NT2/D1 (cell line): Measurements from ENCODE around the gene POLG.

ENCODE experiments used
- DNase-seq: peaks from one replicate; pipeline ENCODE4 v3.0.0-alpha.2; 2011; ENCODE audit warnings: low read depth, low spot score
- H3K27me3 ChIP-seq: 2 replicates; pipeline ENCODE4 v1.6.0; 2011; ENCODE audit warnings: mild to moderate bottlenecking; ENCODE audit not compliant: insufficient read length, insufficient read depth
- H3K36me3 ChIP-seq: 2 replicates; pipeline ENCODE4 v1.6.1; 2011; ENCODE audit warnings: mild to moderate bottlenecking, low read length, mixed read lengths; ENCODE audit not compliant: insufficient read depth, insufficient read length
- H3K4me1 ChIP-seq: 2 replicates; pipeline ENCODE4 v1.5.1; 2011; ENCODE audit not compliant: insufficient read depth, insufficient read length
- H3K4me3 ChIP-seq: 2 replicates; pipeline ENCODE4 v1.5.1; 2011; ENCODE audit warnings: low read depth; ENCODE audit not compliant: insufficient read length
- H3K9ac ChIP-seq: 2 replicates; pipeline ENCODE4 v1.6.0; 2011; ENCODE audit warnings: low read depth; ENCODE audit not compliant: insufficient read length
- H3K9me3 ChIP-seq: 2 replicates; pipeline ENCODE4 v1.5.1; 2011; ENCODE audit warnings: mild to moderate bottlenecking, low read length; ENCODE audit not compliant: insufficient read depth
- SUZ12 ChIP-seq: IDR thresholded peaks from 2 replicates; pipeline ENCODE4 v1.6.1; 2011; ENCODE audit not compliant: insufficient read length, insufficient read depth; ENCODE audit errors: extremely low read depth
- YY1 ChIP-seq: IDR thresholded peaks from 2 replicates; pipeline ENCODE4 v1.6.1; 2011; ENCODE audit not compliant: insufficient read length, insufficient read depth
- ZNF274 ChIP-seq: IDR thresholded peaks from 2 replicates; pipeline ENCODE4 v1.6.1; 2011; ENCODE audit warnings: mild to moderate bottlenecking, low read depth, low read length

POLG gene

DNA sequence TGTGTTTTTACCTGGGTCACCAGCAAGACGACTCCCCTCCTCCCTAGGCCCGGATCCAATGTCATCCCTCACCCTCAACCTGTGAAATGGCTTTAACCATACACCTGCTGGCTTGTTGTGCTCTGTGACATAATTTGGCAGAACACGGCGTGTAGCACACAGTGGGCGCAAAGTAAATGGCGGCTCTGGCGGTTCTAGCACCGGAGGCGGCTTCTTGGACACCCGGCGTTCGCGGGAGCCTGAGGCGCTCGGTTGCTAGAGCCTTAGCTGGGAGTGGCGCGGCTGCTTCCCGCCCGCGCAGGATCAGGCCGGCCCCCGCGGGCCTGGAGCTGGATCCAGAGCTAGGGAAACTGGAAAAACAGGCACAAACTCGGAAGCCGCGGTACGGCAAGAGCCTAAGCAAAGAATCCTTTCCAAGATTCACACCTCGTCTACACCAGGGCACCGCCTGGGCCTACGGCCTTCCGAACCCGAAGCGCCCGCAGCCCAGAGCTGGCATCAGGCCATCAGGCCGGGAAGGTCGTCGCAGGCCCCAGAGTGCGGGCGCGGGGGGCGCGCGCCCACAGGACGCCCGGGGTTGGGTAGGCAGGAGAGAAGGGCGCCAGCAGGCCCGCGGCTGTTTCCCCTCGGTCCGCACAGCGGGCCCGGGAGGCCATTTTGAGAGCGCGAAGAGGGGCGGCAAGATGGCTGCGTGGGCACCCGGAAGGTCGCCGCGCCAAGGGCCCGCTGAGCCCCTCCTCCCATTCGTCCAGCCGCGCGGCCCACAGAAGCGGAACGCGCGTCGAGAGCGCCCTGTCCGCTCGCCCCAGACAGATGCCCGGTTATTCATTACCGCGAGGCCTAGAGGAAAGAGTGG lies 43.9 kb upstream of the POLG start:
- H3K9me3 ChIP-seq = no peaks in the 10 kb centered on the region
- peaks cover 10% of the 10 kb centered on the region for H3K4me1 ChIP-seq
- peaks cover 69% of the 10 kb centered on the region for H3K27me3 ChIP-seq
- TF ChIP-seq YY1 = no peak
- TF ChIP-seq SUZ12 = no peak
- no peak for TF ChIP-seq ZNF274
- DNase-seq = no peak
- no peak overlapping the region for H3K4me3 ChIP-seq
- H3K9ac ChIP-seq = no peak overlapping the region
- H3K36me3 ChIP-seq = no peaks in the 10 kb centered on the region

DNA sequence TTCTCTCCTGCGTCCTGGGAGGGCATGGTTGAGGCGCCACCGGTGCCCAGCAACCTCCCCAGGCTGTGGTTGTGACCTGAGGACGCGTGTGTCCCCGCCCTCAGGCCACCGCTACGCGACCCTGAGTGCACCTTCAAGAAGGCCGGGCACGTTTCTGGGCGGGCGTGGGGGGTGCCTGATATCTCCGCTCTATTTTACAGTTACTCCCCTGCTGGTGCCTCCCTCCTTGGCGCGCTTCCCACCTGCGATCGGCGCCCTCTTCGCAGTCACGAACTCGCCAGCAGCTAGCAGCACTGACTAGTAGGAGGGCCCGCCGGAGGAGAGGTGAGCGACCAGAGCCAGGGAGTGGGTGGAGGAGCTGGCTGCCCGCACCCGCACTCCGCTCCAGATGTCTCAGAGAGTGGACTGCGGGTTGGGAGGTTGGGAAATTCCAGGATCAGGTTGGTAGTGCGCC lies 43.2 kb upstream of the POLG start:
- Histone ChIP-seq H3K36me3 (no peaks in the 10 kb centered on the region), H3K9ac (no peak overlapping the region), H3K9me3 (no peaks in the 10 kb centered on the region), H3K4me1 (peaks cover 6% of the 10 kb centered on the region), H3K27me3 (peaks cover 72% of the 10 kb centered on the region), H3K4me3 (no peak overlapping the region)
- TF ChIP-seq SUZ12 (no peak), YY1 (no peak), ZNF274 (no peak)
- DNase-seq = no peak

DNA sequence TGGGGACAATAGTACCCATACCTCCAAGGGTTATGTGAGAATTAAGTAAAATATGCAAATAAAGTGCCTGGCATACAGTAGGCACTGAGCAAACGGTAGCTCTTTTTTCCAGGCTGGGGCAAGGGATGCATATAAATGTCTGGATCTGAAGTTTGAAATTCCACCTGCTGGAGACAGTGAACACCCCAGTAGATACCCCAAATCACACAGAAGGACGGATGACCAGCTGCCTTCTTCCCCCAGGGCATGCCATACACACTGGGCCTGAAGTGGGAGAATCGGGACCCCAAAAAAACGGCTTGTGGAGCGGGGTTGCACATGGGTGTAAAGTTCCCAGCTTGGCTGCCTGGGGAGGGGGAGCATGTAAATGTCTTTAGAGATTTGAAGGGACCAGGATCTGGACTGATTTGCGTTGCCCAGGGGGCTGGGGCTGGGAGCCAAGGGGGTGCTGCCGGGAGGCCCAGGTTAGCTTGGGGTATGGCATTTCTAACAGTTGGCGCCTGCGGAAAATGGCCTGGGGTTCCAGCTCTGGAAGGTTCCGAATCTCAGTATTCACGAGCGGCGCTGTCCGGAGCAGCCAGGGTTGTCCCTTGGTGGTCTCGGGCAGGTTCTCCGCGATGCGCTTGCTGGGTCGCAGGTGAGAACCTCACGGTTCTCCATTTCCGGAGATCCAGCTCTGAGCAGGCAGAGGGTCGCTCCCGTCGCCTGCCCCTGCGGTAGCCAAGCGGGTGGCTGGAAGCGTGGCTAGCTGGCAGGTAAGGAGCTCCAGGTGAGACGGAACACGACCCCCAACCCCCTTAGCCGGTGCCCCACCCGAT lies 42.6 kb upstream of the POLG start:
- no peak for DNase-seq
- peaks cover 72% of the 10 kb centered on the region for H3K27me3 ChIP-seq
- no peaks in the 10 kb centered on the region for H3K9me3 ChIP-seq
- no peak overlapping the region for H3K4me3 ChIP-seq
- no peaks in the 10 kb centered on the region for H3K36me3 ChIP-seq
- no peak overlapping the region for H3K9ac ChIP-seq
- peaks cover 6% of the 10 kb centered on the region for H3K4me1 ChIP-seq
- TF ChIP-seq SUZ12 (no peak), YY1 (no peak), ZNF274 (no peak)

DNA sequence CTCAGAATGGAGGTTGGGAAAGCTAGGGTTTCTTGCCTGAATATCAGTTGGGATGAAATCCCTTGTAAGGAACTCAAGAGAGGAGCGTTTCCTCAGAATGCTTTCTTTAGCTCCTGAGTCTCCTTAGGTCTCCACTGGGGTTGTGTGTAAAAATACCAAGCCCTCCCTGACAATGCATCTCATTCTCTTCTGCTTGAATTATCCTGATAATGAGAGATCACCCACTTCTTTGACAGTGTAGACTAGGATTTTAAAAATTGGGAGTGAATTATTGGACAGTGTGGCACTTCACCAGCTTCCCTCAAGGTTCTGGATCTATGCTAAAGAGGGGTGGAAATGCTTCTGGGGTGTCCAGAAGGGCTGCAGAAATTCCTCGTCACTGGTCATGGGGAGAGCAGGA lies 41.8 kb upstream of the POLG start:
- H3K4me3 ChIP-seq = no peak overlapping the region
- H3K36me3 ChIP-seq = no peaks in the 10 kb centered on the region
- DNase-seq = no peak
- peaks cover 6% of the 10 kb centered on the region for H3K4me1 ChIP-seq
- no peak overlapping the region for H3K9ac ChIP-seq
- no peak for TF ChIP-seq YY1
- TF ChIP-seq ZNF274 = no peak
- no peak for TF ChIP-seq SUZ12
- peaks cover 72% of the 10 kb centered on the region for H3K27me3 ChIP-seq
- H3K9me3 ChIP-seq = no peaks in the 10 kb centered on the region

DNA sequence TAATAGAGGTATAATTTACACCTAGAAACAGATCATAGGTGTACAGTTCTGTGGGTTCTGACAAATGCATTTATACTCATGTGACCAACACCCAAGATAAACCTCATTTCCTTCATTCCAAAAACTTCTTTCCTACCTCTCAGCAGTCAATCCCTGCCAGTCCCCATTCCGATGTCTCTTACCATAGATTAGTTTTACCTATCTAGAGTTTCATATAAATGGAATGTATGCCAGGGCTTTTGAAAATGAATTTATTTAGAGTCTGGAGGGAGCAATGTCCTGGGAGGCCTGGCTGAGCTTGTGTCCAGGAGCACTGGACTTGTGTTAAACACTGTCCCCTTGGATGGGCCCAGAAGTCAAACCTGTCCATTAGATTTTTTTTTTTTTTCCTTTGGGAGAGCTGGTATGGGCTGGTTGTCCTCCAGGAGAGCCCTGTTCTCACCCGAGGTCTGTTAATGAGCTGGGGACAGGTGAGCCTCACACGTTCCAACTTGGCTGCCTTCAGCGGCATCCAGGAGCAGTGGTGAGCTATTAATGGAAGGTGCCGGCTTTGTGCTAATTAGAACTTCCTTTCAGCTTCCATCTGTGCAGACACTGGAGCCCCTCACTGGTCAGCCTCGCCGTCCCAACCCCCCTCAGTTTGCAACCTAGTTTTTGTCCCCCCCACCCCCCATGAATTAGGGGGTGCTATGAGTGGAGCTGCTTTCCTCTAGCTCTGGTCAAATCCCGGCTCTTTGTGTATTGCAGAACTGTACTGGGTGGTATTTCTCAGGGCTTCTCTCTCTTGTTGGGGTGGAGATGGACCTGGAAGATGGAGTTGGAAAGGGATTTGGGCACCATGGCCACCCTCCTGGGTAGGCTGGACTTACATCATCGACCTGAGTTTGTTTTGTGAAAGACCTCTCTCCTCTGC lies 40.7 kb upstream of the POLG start:
- peaks cover 74% of the 10 kb centered on the region for H3K27me3 ChIP-seq
- H3K4me3 ChIP-seq = no peak overlapping the region
- TF ChIP-seq SUZ12 (no peak), YY1 (no peak), ZNF274 (no peak)
- H3K9me3 ChIP-seq = no peaks in the 10 kb centered on the region
- no peak for DNase-seq
- H3K9ac ChIP-seq = no peak overlapping the region
- peaks cover 6% of the 10 kb centered on the region for H3K4me1 ChIP-seq
- H3K36me3 ChIP-seq = no peaks in the 10 kb centered on the region

DNA sequence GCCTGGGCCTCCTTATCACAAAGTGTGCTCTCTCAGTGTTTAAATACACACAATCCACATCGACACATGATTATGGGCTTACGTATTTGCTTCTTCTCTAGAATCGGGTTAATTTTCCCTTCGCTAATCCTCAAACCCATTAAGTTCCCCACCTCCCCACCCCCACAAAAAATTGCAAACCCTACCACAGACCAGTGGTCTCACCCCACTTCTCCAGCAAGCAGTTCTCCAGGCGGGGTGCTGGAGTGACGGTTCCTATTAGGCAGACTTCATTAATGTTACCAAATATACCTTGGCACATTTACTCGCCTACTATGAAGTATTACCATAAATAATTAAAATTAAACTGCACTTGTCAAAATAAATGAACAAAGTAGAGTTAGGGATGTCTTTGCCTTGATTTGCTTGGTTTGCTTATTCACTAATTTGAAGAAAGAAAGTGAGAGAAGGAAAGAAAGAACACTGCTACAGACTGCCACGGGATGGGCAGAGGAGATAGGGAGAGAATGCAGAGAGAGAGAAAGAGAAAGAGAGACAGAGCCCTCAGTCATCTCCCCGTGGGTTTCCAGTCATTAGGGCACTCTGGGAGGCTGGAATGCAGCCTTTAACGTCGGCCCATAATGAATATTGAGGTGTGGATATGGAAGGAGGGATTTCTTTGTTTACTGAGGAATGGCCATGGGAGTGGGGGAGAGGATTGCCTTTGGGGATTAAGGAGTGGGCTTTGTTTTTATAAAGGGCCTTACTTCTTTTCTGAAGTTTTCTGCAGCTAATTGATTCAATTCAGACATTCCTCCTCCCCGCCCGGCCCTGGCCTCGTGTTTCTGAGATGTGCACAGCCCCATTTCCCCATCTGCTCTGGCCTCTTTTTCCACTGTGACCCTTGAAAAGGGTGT lies 39.7 kb upstream of the POLG start:
- Histone ChIP-seq H3K4me1 (peaks cover 4% of the 10 kb centered on the region), H3K9me3 (no peaks in the 10 kb centered on the region), H3K4me3 (no peak overlapping the region), H3K9ac (no peak overlapping the region), H3K36me3 (no peaks in the 10 kb centered on the region), H3K27me3 (peaks cover 78% of the 10 kb centered on the region)
- TF ChIP-seq YY1 (no peak), ZNF274 (no peak), SUZ12 (no peak)
- DNase-seq = no peak
